ENCODE measurements around the gene ZNF212. TPM values are rescaled to one million over a fixed set of nuclear protein-coding genes. Genes with fewer than 3 reads are reported as not detected.

The ZNF212 gene
- total RNA-seq, 4 donors from 2014 or later, result 4.8 to 8.8 (median 7.4) TPM

- intact Hi-C loops (cut with DNase I), result loop anchor here (10.0 kb wide), 1 partner anchor 138 kb away; no protein-coding TSS in a partner anchor
- no peak for DNase-seq (ENCODE audit: extremely low spot score)
- Histone ChIP-seq H3K9me3 (no peaks in the 10 kb centered on the region), H3K36me3 (peaks cover 9 to 57% (median 32%) of the 10 kb centered on the region in 4 donors), H3K4me3 (no peak overlapping the region), H3K27me3 (no peaks in the 10 kb centered on the region), H3K27ac (replicated peaks in 1 of 4) (no peak overlapping the region), H3K4me1 (peaks cover 8 to 20% (median 18%) of the 10 kb centered on the region in 4 donors)
- TF ChIP-seq POLR2AphosphoS5 (IDR thresholded peaks at IDR 0.05) (no peak), POLR2A (IDR thresholded peaks at IDR 0.05; ENCODE audit: low read depth) (no peak), CTCF (IDR thresholded peaks at IDR 0.05) (no peak), EP300 (IDR thresholded peaks at IDR 0.05) (no peak)
- WGBS, result 92% methylated on average over 2 of the region's 6 CpGs
Measured at GRCh38 chr7:149286811-149287400, 47.5 kb downstream of the ZNF212 start.

- Histone ChIP-seq H3K27ac (replicated peaks in 1 of 4) (no peak overlapping the region), H3K4me1 (peaks cover 8 to 20% (median 18%) of the 10 kb centered on the region in 4 donors), H3K4me3 (no peak overlapping the region), H3K9me3 (no peaks in the 10 kb centered on the region), H3K36me3 (peaks cover 9 to 57% (median 28%) of the 10 kb centered on the region in 4 donors), H3K27me3 (no peaks in the 10 kb centered on the region)
- over 99% methylated on average over 10 of the region's 10 CpGs for WGBS
- intact Hi-C loops (cut with DNase I), result loop anchor here (10.0 kb wide), 1 partner anchor 137 kb away; no protein-coding TSS in a partner anchor
- DNase-seq (ENCODE audit: extremely low spot score), result no peak
- TF ChIP-seq CTCF (IDR thresholded peaks at IDR 0.05) (no peak), EP300 (IDR thresholded peaks at IDR 0.05) (no peak), POLR2A (IDR thresholded peaks at IDR 0.05; ENCODE audit: low read depth) (no peak), POLR2AphosphoS5 (IDR thresholded peaks at IDR 0.05) (no peak)
Measured at GRCh38 chr7:149287622-149288021, 48.2 kb downstream of the ZNF212 start.

GRCh38 chr7:149289262-149289661 is 49.8 kb downstream of the ZNF212 start:
- H3K27ac ChIP-seq (replicated peaks in 1 of 4), result no peak overlapping the region
- H3K4me3 ChIP-seq, result no peak overlapping the region
- peaks cover 8 to 20% (median 18%) of the 10 kb centered on the region in 4 donors for H3K4me1 ChIP-seq
- H3K36me3 ChIP-seq, result peaks cover 18 to 67% (median 39%) of the 10 kb centered on the region in 4 donors
- intact Hi-C loops (cut with DNase I), result loop anchor here (10.0 kb wide), 1 partner anchor 136 kb away; no protein-coding TSS in a partner anchor
- TF ChIP-seq EP300 (IDR thresholded peaks at IDR 0.05) (no peak), CTCF (IDR thresholded peaks at IDR 0.05) (no peak), POLR2AphosphoS5 (IDR thresholded peaks at IDR 0.05) (no peak), POLR2A (IDR thresholded peaks at IDR 0.05; ENCODE audit: low read depth) (no peak)
- WGBS, result 95% methylated on average over 8 of the region's 8 CpGs
- no peaks in the 10 kb centered on the region for H3K9me3 ChIP-seq
- H3K27me3 ChIP-seq, result no peaks in the 10 kb centered on the region
- no peak for DNase-seq (ENCODE audit: extremely low spot score)

GRCh38 chr7:149289856-149290255 is 50.4 kb downstream of the ZNF212 start:
- Histone ChIP-seq H3K36me3 (peaks cover 23 to 73% (median 45%) of the 10 kb centered on the region in 4 donors), H3K4me3 (no peak overlapping the region), H3K4me1 (peaks cover 8 to 14% (median 13%) of the 10 kb centered on the region in 4 donors), H3K27me3 (no peaks in the 10 kb centered on the region), H3K27ac (replicated peaks in 1 of 4) (no peak overlapping the region), H3K9me3 (no peaks in the 10 kb centered on the region)
- WGBS, result 92% methylated on average over 3 of the region's 4 CpGs
- intact Hi-C loops (cut with DNase I), result loop anchor here (10.0 kb wide), 1 partner anchor 135 kb away; no protein-coding TSS in a partner anchor
- no peak for DNase-seq (ENCODE audit: extremely low spot score)
- TF ChIP-seq POLR2A (IDR thresholded peaks at IDR 0.05; ENCODE audit: low read depth) (no peak), EP300 (IDR thresholded peaks at IDR 0.05) (no peak), CTCF (IDR thresholded peaks at IDR 0.05) (no peak), POLR2AphosphoS5 (IDR thresholded peaks at IDR 0.05) (no peak)
